Motor neuron (in vitro differentiated cells): ENCODE data around the gene DNAAF6. TPM values are rescaled to one million over a fixed set of nuclear protein-coding genes. Genes with fewer than 3 reads are reported as not detected.
A peak's percentile ranks its signal among the peaks of the same experiment; 100 is the strongest.
"Not testable (repeated sequence)": the region's sequence is repeated elsewhere in the genome, so short reads cannot be mapped to it uniquely, and the experiment has no call there.

Source experiments
- ATAC-seq, 8 experiments: fragments of 200-7000 bp; cut with Tn5 transposase; replicated peaks in 6 of 8; 2 replicates each; pipeline ENCODE4 v1.8.0; 2021; ENCODE audit warnings: mild to moderate bottlenecking in 8 of 8, moderate library complexity in 8 of 8
- H3K27ac ChIP-seq, 2 donors: fragments of 250-450 bp; sonication (Bioruptor Pico); 2 replicates each; pipeline ENCODE4 v1.9.0; 2021; ENCODE audit warnings: antibody characterized with exemption in 2 of 2, mild to moderate bottlenecking in 2 of 2, moderate library complexity in 1 of 2
- H3K4me1 ChIP-seq, 2 donors: fragments of 250-450 bp; sonication (Bioruptor Pico); replicated peaks in 1 of 2; 2 replicates each; pipeline ENCODE4 v1.6.1; 2021; ENCODE audit warnings: antibody characterized with exemption in 2 of 2, mild to moderate bottlenecking in 2 of 2, moderate library complexity in 1 of 2
- H3K4me3 ChIP-seq, 5 donors: fragments of 250-450 bp; sonication (Bioruptor Pico); 2 replicates each; pipeline ENCODE4 v1.9.0; 2021; ENCODE audit warnings: antibody characterized with exemption in 5 of 5, mild to moderate bottlenecking in 5 of 5, moderate library complexity in 4 of 5
- WGBS, 10 experiments: fragments of 450-650 bp; shearing (Covaris generic); methylation state at CpG; one replicate each; pipeline ENCODE4 v1.0.0; 2022; 5-methylcytosine and 5-hydroxymethylcytosine counted together
- in situ Hi-C, 9 experiments: fragments of 400-800 bp; cut with MboI; loops; one replicate each; pipeline ENCODE4 v1.15.0; 2021; ENCODE audit warnings: low sequenced_read_pairs in 9 of 9, low pct_unique_long_range_greater_than_20kb in 2 of 9; ENCODE audit not compliant: unreplicated experiment in 9 of 9
- total RNA-seq, 8 experiments: library from RNA; unstranded; fragments of 300-600 nt; gene quantifications; 2 replicates each; pipeline versions ENCODE4 v1.2.3 to v1.2.4, GENCODE V29; 2022

Gene DNAAF6
- 1 to 10 TPM in 1 of 8 experiments, under 1 TPM in 1, not detected in 6; 0.13 to 2.9 TPM for total RNA-seq

- 0 to 35% (median 10%) methylated on average over 1 to 8 of the region's 66 CpGs; no CpG with 5 or more reads in 6 of the 10 experiments for WGBS, 10 experiments
- ATAC-seq = peak in 7 of 8 experiments; percentile 93 to 97 (median 95)
These were observed at the start of gene DNAAF6, which contains the start of gene NUP62CL for GRCh38 chrX:107205770-107206696. TSS of gene DNAAF6 (plus strand) at chrX:107206611. CDS start at chrX:107212876, 6,265 bp downstream. TSS of gene NUP62CL (minus strand) at chrX:107206433. CDS start at chrX:107175146, 31,287 bp downstream.

GRCh38 chrX:107157618-107158017 is 48.8 kb upstream of the DNAAF6 start:
- ATAC-seq, H3K27ac ChIP-seq, in situ Hi-C loops, H3K4me1 ChIP-seq, H3K4me3 ChIP-seq: not testable (repeated sequence)
- WGBS, 10 experiments = no CpG with 5 or more reads among the region's 4 CpGs

More at GRCh38 chrX:107205770-107206696, at the start of gene DNAAF6, which contains the start of gene NUP62CL:
- in situ Hi-C loops = no loop called here
- Histone ChIP-seq H3K4me3 (peak within 1 kb of the TSS; percentile 35 to 59 (median 44)), H3K27ac (no peak within 1 kb of the TSS), H3K4me1 (peaks cover 0 to 10% of the 10 kb centered on the region in 2 donors)

GRCh38 chrX:107167163-107167921 is 39.1 kb upstream of the DNAAF6 start:
- H3K4me3 ChIP-seq = no peak overlapping the region
- in situ Hi-C loops = no loop called here
- 0 to 100% (median 90%) methylated on average over 1 to 3 of the region's 3 CpGs; no CpG with 5 or more reads in 3 of the 10 experiments for WGBS, 10 experiments

GRCh38 chrX:107168257-107168656 is 38.2 kb upstream of the DNAAF6 start:
- in situ Hi-C loops = no loop called here
- Histone ChIP-seq H3K4me3 (no peak overlapping the region), H3K4me1 (no peaks in the 10 kb centered on the region), H3K27ac (no peak overlapping the region)
- no peak for ATAC-seq

More at GRCh38 chrX:107167163-107167921, 39.1 kb upstream of the DNAAF6 start:
- no peak for ATAC-seq
- Histone ChIP-seq H3K4me1 (no peaks in the 10 kb centered on the region), H3K27ac (no peak overlapping the region)

GRCh38 chrX:107168712-107169111 is 37.7 kb upstream of the DNAAF6 start:
- Histone ChIP-seq H3K4me3 (no peak overlapping the region), H3K27ac (no peak overlapping the region), H3K4me1 (no peaks in the 10 kb centered on the region)
- ATAC-seq = no peak
- in situ Hi-C loops = no loop called here
- 0 to 100% (median 88%) methylated on average over 1 of the region's 1 CpG; no CpG with 5 or more reads in 6 of the 10 experiments for WGBS, 10 experiments

- in situ Hi-C loops = no loop called here
- Histone ChIP-seq H3K4me1 (no peaks in the 10 kb centered on the region), H3K27ac (no peak overlapping the region), H3K4me3 (no peak overlapping the region)
- ATAC-seq = no peak
These were observed 34.9 kb upstream of the DNAAF6 start for GRCh38 chrX:107171369-107172102.

- Histone ChIP-seq H3K4me1 (no peaks in the 10 kb centered on the region), H3K27ac (no peak overlapping the region), H3K4me3 (no peak overlapping the region)
- no peak for ATAC-seq
- 60 to 100% (median 67%) methylated on average over 1 of the region's 1 CpG; no CpG with 5 or more reads in 5 of the 10 experiments for WGBS, 10 experiments
- in situ Hi-C loops = no loop called here
These were observed 9.1 kb upstream of the DNAAF6 start for GRCh38 chrX:107197319-107197718.

GRCh38 chrX:107198074-107198473 is 8.3 kb upstream of the DNAAF6 start:
- 41% methylated on average over 4 of the region's 6 CpGs; no CpG with 5 or more reads in 9 of the 10 experiments for WGBS, 10 experiments
- H3K4me3 ChIP-seq, in situ Hi-C loops, H3K27ac ChIP-seq, ATAC-seq, H3K4me1 ChIP-seq: not testable (repeated sequence)

GRCh38 chrX:107199491-107199890 is 6.9 kb upstream of the DNAAF6 start:
- 0 to 100% (median 75%) methylated on average over 1 to 3 of the region's 3 CpGs; no CpG with 5 or more reads in 6 of the 10 experiments for WGBS, 10 experiments

GRCh38 chrX:107204068-107204605 is 2.3 kb upstream of the DNAAF6 start:
- WGBS, 10 experiments = 33 to 100% (median 49%) methylated on average over 1 to 6 of the region's 6 CpGs; no CpG with 5 or more reads in 2 of the 10 experiments
- Histone ChIP-seq H3K27ac (no peak overlapping the region), H3K4me3 (no peak overlapping the region), H3K4me1 (peaks cover 0 to 10% of the 10 kb centered on the region in 2 donors)
- no peak for ATAC-seq
- in situ Hi-C loops = no loop called here

More at GRCh38 chrX:107199491-107199890, 6.9 kb upstream of the DNAAF6 start:
- Histone ChIP-seq H3K4me3 (no peak overlapping the region), H3K27ac (no peak overlapping the region), H3K4me1 (peaks cover 0 to 4% of the 10 kb centered on the region in 2 donors)
- peak in 1 of 8 experiments; percentile 39 for ATAC-seq
- in situ Hi-C loops = no loop called here

GRCh38 chrX:107206697-107207065 is 270 bp downstream of the DNAAF6 start:
- H3K27ac ChIP-seq = no peak overlapping the region
- in situ Hi-C loops = no loop called here
- peak overlapping the region in 3 of 5 donors; percentile 44 to 59 (median 44) for H3K4me3 ChIP-seq
- ATAC-seq = no peak
- peaks cover 0 to 10% of the 10 kb centered on the region in 2 donors for H3K4me1 ChIP-seq
- 31 to 100% (median 60%) methylated on average over 1 to 8 of the region's 9 CpGs; no CpG with 5 or more reads in 5 of the 10 experiments for WGBS, 10 experiments

GRCh38 chrX:107207089-107207488 is 678 bp downstream of the DNAAF6 start:
- H3K27ac ChIP-seq = no peak overlapping the region
- in situ Hi-C loops = no loop called here
- H3K4me3 ChIP-seq = no peak overlapping the region
- no peak for ATAC-seq
- 68 to 100% (median 94%) methylated on average over 1 to 6 of the region's 7 CpGs; no CpG with 5 or more reads in 4 of the 10 experiments for WGBS, 10 experiments
- H3K4me1 ChIP-seq = peaks cover 0 to 10% of the 10 kb centered on the region in 2 donors
